Measurements from ENCODE around the gene ZDHHC14. TPM values are rescaled to one million over a fixed set of nuclear protein-coding genes. Genes with fewer than 3 reads are reported as not detected.

Gene ZDHHC14
- total and polyA plus RNA-seq, 8 donors: 8.2 to 33.2 (median 25.8) TPM

- ATAC-seq: no peak
- Histone ChIP-seq H3K9me3 (no peaks in the 10 kb centered on the region), H3K27ac (no peak overlapping the region), H3K4me1 (no peaks in the 10 kb centered on the region), H3K27me3 (no peaks in the 10 kb centered on the region), H3K36me3 (no peaks in the 10 kb centered on the region), H3K4me3 (no peak overlapping the region)
- intact Hi-C loops (cut with DNase I): no loop called here
- DNase-seq: no peak
- TF ChIP-seq, protein P1, sequence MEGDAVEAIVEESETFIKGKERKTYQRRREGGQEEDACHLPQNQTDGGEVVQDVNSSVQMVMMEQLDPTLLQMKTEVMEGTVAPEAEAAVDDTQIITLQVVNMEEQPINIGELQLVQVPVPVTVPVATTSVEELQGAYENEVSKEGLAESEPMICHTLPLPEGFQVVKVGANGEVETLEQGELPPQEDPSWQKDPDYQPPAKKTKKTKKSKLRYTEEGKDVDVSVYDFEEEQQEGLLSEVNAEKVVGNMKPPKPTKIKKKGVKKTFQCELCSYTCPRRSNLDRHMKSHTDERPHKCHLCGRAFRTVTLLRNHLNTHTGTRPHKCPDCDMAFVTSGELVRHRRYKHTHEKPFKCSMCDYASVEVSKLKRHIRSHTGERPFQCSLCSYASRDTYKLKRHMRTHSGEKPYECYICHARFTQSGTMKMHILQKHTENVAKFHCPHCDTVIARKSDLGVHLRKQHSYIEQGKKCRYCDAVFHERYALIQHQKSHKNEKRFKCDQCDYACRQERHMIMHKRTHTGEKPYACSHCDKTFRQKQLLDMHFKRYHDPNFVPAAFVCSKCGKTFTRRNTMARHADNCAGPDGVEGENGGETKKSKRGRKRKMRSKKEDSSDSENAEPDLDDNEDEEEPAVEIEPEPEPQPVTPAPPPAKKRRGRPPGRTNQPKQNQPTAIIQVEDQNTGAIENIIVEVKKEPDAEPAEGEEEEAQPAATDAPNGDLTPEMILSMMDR (IDR thresholded peaks at IDR 0.05): no peak
Measured at GRCh38 chr6:157555455-157556143, 174.6 kb downstream of the ZDHHC14 start.

DNA sequence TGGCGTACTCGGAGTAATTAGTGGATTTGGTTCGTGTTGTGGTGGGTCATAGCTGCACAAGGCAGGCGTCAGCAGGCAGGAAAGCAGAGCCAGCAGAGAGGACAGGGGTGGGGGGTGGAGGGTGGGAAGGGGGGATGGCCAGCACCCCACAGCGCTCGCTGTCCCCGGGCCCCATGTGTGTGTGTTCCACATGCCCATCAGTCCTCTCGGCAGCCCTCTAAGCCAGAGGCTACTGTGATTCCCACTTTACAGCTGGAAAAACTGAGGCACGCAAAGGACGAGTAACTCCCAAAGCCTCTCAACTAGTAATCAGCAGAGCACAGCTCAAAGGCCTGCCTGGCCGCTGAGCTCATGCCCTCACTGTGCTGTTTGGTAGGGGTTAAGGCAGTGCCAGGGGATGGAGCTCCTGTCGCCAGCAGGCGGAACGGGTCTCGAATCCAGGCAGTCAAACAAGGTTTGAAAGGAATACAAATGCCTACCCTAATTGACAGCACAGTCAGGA lies 175.2 kb downstream of the ZDHHC14 start:
- intact Hi-C loops (cut with DNase I): no loop called here
- no peaks in the 10 kb centered on the region for H3K4me1 ChIP-seq
- no peaks in the 10 kb centered on the region for H3K36me3 ChIP-seq
- no peaks in the 10 kb centered on the region for H3K9me3 ChIP-seq
- ATAC-seq: no peak
- H3K27me3 ChIP-seq: no peaks in the 10 kb centered on the region
- no peak for DNase-seq
- H3K27ac ChIP-seq: no peak overlapping the region
- TF ChIP-seq, protein P1 (IDR thresholded peaks at IDR 0.05): no peak
- H3K4me3 ChIP-seq: no peak overlapping the region

GRCh38 chr6:157556671-157557430 lies 175.9 kb downstream of the ZDHHC14 start:
- no peak for DNase-seq
- no peaks in the 10 kb centered on the region for H3K4me1 ChIP-seq
- H3K9me3 ChIP-seq: no peaks in the 10 kb centered on the region
- peak; percentile 79 for ATAC-seq
- H3K4me3 ChIP-seq: no peak overlapping the region
- H3K36me3 ChIP-seq: no peaks in the 10 kb centered on the region
- no peak overlapping the region for H3K27ac ChIP-seq
- H3K27me3 ChIP-seq: no peaks in the 10 kb centered on the region
- intact Hi-C loops (cut with DNase I): no loop called here
- TF ChIP-seq, protein P1 (IDR thresholded peaks at IDR 0.05): no peak

DNA sequence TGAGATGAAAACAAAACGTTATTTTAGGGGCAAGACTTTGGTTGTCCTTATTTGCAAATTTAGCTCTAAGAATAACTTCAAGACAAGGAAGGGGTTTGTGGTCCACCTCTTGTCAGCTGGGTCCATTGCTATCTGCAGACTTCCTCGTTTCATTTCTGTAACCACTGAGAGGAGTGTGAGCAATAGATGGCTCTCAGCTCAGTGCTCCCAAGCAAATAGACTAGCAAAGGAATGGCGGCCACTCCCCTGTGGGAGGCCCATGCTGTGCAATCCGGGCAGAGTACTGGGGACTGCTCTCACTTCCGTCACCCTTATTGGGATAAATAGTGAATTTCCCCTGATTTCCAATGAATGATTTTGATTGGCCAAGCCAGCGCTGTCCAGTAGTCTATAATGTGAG lies 176.6 kb downstream of the ZDHHC14 start:
- no peaks in the 10 kb centered on the region for H3K36me3 ChIP-seq
- ATAC-seq: no peak
- H3K9me3 ChIP-seq: no peaks in the 10 kb centered on the region
- TF ChIP-seq, protein P1 (IDR thresholded peaks at IDR 0.05): no peak
- H3K27me3 ChIP-seq: no peaks in the 10 kb centered on the region
- H3K4me3 ChIP-seq: no peak overlapping the region
- no peaks in the 10 kb centered on the region for H3K4me1 ChIP-seq
- no peak overlapping the region for H3K27ac ChIP-seq
- intact Hi-C loops (cut with DNase I): no loop called here
- no peak for DNase-seq

GRCh38 chr6:157558049-157558448 lies 177.1 kb downstream of the ZDHHC14 start:
- no peak for ATAC-seq
- TF ChIP-seq, protein P1 (IDR thresholded peaks at IDR 0.05): no peak
- Histone ChIP-seq H3K4me3 (no peak overlapping the region), H3K27ac (no peak overlapping the region), H3K4me1 (no peaks in the 10 kb centered on the region), H3K36me3 (no peaks in the 10 kb centered on the region), H3K27me3 (no peaks in the 10 kb centered on the region), H3K9me3 (no peaks in the 10 kb centered on the region)
- intact Hi-C loops (cut with DNase I): no loop called here
- no peak for DNase-seq

Data from left lung (tissue), 10 donors.